Spleen (tissue), 7 donors: ENCODE results near the gene CDH13.

Experiments used
- CTCF ChIP-seq, 11 experiments: fragments of 200-600 bp in 7 of 11; fragments of 450-650 bp in 4 of 11; sonication (generic) in 4 of 11; IDR thresholded peaks in 8 of 11; conservative IDR thresholded peaks in 3 of 11; 1 replicate in 7 of 11; 2 replicates in 4 of 11; pipeline versions ENCODE4 v1.4.0 to v1.8.0; 2016 to 2021; ENCODE audit warnings: antibody characterized with exemption in 11 of 11, inconsistent platforms in 4 of 11, mild to moderate bottlenecking in 1 of 11
- POLR2A ChIP-seq, 3 donors: fragments of 450-650 bp; IDR thresholded peaks; one replicate each; pipeline ENCODE4 v1.5.1; 2017; ENCODE audit warnings: antibody characterized with exemption in 3 of 3, mild to moderate bottlenecking in 1 of 3
- donor health status: DM: no; HTN: no; CAD: no; lungs with moderate emphysema.
- donor health status: DM: no; HTN: no; CAD: no.
- donor health status: DM: no; HTN: no; CAD: no.

GRCh38 chr16:83115491-83116232 lies 488.9 kb downstream of the CDH13 start:
- no peak for TF ChIP-seq POLR2A (IDR thresholded peaks at IDR 0.05)
- TF ChIP-seq CTCF (IDR thresholded peaks at IDR 0.05 in 8 of 11, conservative IDR thresholded peaks at IDR 0.05 in 3 of 11): no peak
